ENCODE results near the gene FAM174A. TPM values are rescaled to one million over a fixed set of nuclear protein-coding genes. Genes with fewer than 3 reads are reported as not detected.

FAM174A gene
- total RNA-seq (6.1 TPM in 2 replicates), polyA plus RNA-seq (4.1 and 4.3 TPM in 2 replicates), polyA minus RNA-seq (30.6 and 36.5 TPM in 2 replicates)
- 8.3 TPM for total RNA-seq (2013)

GRCh38 chr5:100535060-100536005 lies at the start of gene FAM174A:
FAM174A (plus strand) TSS chr5:100535374; CDS start chr5:100535531, 157 bp downstream.
- H3K27me3 Mint-ChIP-seq = peaks cover 3% of the 10 kb centered on the region
- peaks cover 14% of the 10 kb centered on the region for H3K9me3 Mint-ChIP-seq (ENCODE audit: insufficient read depth)
- under 1% methylated on average over 53 of the region's 62 CpGs for WGBS (ENCODE audit: insufficient coverage)
- H3K4me3 Mint-ChIP-seq = peak within 1 kb of the TSS; percentile 91
- H3K27ac Mint-ChIP-seq = peak within 1 kb of the TSS; percentile 95
- no peak for TF ChIP-seq EZH2 (IDR thresholded peaks at IDR 0.05; ENCODE audit: borderline replicate concordance, insufficient read depth, low read depth, low read length, poor library complexity, severe bottlenecking)
- TF ChIP-seq, protein P1, sequence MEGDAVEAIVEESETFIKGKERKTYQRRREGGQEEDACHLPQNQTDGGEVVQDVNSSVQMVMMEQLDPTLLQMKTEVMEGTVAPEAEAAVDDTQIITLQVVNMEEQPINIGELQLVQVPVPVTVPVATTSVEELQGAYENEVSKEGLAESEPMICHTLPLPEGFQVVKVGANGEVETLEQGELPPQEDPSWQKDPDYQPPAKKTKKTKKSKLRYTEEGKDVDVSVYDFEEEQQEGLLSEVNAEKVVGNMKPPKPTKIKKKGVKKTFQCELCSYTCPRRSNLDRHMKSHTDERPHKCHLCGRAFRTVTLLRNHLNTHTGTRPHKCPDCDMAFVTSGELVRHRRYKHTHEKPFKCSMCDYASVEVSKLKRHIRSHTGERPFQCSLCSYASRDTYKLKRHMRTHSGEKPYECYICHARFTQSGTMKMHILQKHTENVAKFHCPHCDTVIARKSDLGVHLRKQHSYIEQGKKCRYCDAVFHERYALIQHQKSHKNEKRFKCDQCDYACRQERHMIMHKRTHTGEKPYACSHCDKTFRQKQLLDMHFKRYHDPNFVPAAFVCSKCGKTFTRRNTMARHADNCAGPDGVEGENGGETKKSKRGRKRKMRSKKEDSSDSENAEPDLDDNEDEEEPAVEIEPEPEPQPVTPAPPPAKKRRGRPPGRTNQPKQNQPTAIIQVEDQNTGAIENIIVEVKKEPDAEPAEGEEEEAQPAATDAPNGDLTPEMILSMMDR (IDR thresholded peaks at IDR 0.05) = no peak
- Histone ChIP-seq H3K27me3 (replicated peaks in 1 of 4; ENCODE audit: control extremely low read depth in 1 of 4, control insufficient read depth in 3 of 4, insufficient read depth in 4 of 4, low read length in 3 of 4) (no peaks in the 10 kb centered on the region), H3K79me2 (ENCODE audit: control insufficient read depth, insufficient read depth, low read length) (peaks cover 13% of the 10 kb centered on the region), H3K36me3 (replicated peaks in 1 of 2; ENCODE audit: control extremely low read depth in 1 of 2, control insufficient read depth in 1 of 2, extremely low read depth in 1 of 2, insufficient read depth in 2 of 2, low read length in 1 of 2) (no peaks in the 10 kb centered on the region), H3K4me2 (replicated peaks; ENCODE audit: low read depth, low read length, poor library complexity, severe bottlenecking) (peak within 1 kb of the TSS; percentile 83), H3K4me1 (ENCODE audit: control insufficient read depth in 2 of 2, insufficient read depth in 2 of 2, low read length in 2 of 2) (peaks cover 17 to 19% of the 10 kb centered on the region in 2 donors), H4K20me1 (ENCODE audit: control insufficient read depth, insufficient read depth, low read length, poor library complexity, severe bottlenecking) (no peaks in the 10 kb centered on the region), H3K9ac (ENCODE audit: low read length) (peak within 1 kb of the TSS; percentile 89), H3K27ac (ENCODE audit: low read length in 2 of 2) (peak within 1 kb of the TSS; percentile 82 to 87), H3K9me3 (ENCODE audit: control extremely low read depth in 1 of 3, control insufficient read depth in 2 of 3, insufficient read depth in 1 of 3, low read length in 2 of 3) (peaks cover 0 to 4% (median 0%) of the 10 kb centered on the region in 3 donors), H3K4me3 (ENCODE audit: control extremely low read depth in 1 of 5, extremely low read depth in 1 of 5, insufficient read depth in 1 of 5, low read depth in 2 of 5, low read length in 4 of 5) (peak within 1 kb of the TSS; percentile 57 to 84 (median 83)), H2AFZ (ENCODE audit: insufficient read depth, low read depth, low read length, poor library complexity, severe bottlenecking) (peak within 1 kb of the TSS; percentile 96)
- DNase-seq = peak; percentile 97
- CTCF ChIA-PET = interaction anchor here (0.6 to 1.0 kb wide), 3 partner anchors 88 to 365 kb away, joined by 3 read pairs; no protein-coding TSS in a partner anchor
- intact Hi-C loops (cut with micrococcal nuclease) = loop anchor here (1.0 to 5.0 kb wide), 4 partner anchors 242 to 1763 kb away; partner anchors contain the start of genes RGMB and ST8SIA4
- peak; percentile 91 for ATAC-seq (ENCODE audit: low read depth)
- POLR2A ChIA-PET = no interaction called here
- peaks cover 19% of the 10 kb centered on the region for H3K4me1 Mint-ChIP-seq

- no peaks in the 10 kb centered on the region for H3K4me1 ChIP-seq (ENCODE audit: control insufficient read depth in 2 of 2, insufficient read depth in 2 of 2, low read length in 2 of 2)
- H3K4me2 ChIP-seq (replicated peaks; ENCODE audit: low read depth, low read length, poor library complexity, severe bottlenecking) = no peak overlapping the region
- ChIA-PET CTCF (no interaction called here), POLR2A (no interaction called here)
- TF ChIP-seq, protein P1 (IDR thresholded peaks at IDR 0.05) = no peak
- no peak for TF ChIP-seq EZH2 (IDR thresholded peaks at IDR 0.05; ENCODE audit: borderline replicate concordance, insufficient read depth, low read depth, low read length, poor library complexity, severe bottlenecking)
- H3K9me3 ChIP-seq (ENCODE audit: control extremely low read depth in 1 of 3, control insufficient read depth in 2 of 3, insufficient read depth in 1 of 3, low read length in 2 of 3) = peaks cover 0 to 3% (median 0%) of the 10 kb centered on the region in 3 donors
- no peaks in the 10 kb centered on the region for H4K20me1 ChIP-seq (ENCODE audit: control insufficient read depth, insufficient read depth, low read length, poor library complexity, severe bottlenecking)
- H3K36me3 ChIP-seq (replicated peaks in 1 of 2; ENCODE audit: control extremely low read depth in 1 of 2, control insufficient read depth in 1 of 2, extremely low read depth in 1 of 2, insufficient read depth in 2 of 2, low read length in 1 of 2) = no peaks in the 10 kb centered on the region
- ATAC-seq (ENCODE audit: low read depth) = no peak
- H3K27ac ChIP-seq (ENCODE audit: low read length in 2 of 2) = no peak overlapping the region
- intact Hi-C loops (cut with micrococcal nuclease) = no loop called here
- no peaks in the 10 kb centered on the region for H3K27me3 ChIP-seq (replicated peaks in 1 of 4; ENCODE audit: control extremely low read depth in 1 of 4, control insufficient read depth in 3 of 4, insufficient read depth in 4 of 4, low read length in 3 of 4)
- H3K9ac ChIP-seq (ENCODE audit: low read length) = no peak overlapping the region
- no CpG with 5 or more reads among the region's 1 CpG for WGBS (ENCODE audit: insufficient coverage)
- H3K79me2 ChIP-seq (ENCODE audit: control insufficient read depth, insufficient read depth, low read length) = no peaks in the 10 kb centered on the region
- Mint-ChIP-seq H3K4me1 (no peaks in the 10 kb centered on the region), H3K27ac (no peak overlapping the region), H3K27me3 (no peaks in the 10 kb centered on the region), H3K4me3 (no peak overlapping the region), H3K9me3 (ENCODE audit: insufficient read depth) (peaks cover 5% of the 10 kb centered on the region)
- H2AFZ ChIP-seq (ENCODE audit: insufficient read depth, low read depth, low read length, poor library complexity, severe bottlenecking) = no peak overlapping the region
- H3K4me3 ChIP-seq (ENCODE audit: control extremely low read depth in 1 of 5, extremely low read depth in 1 of 5, insufficient read depth in 1 of 5, low read depth in 2 of 5, low read length in 4 of 5) = no peak overlapping the region
- DNase-seq = no peak
These were observed 41.2 kb upstream of the FAM174A start for GRCh38 chr5:100493996-100494395.

Measured in B cell (primary cell).